ENCODE data around the gene YEATS2.
"Not testable (repeated sequence)": the region's sequence is repeated elsewhere in the genome, so short reads cannot be mapped to it uniquely, and the experiment has no call there.

YEATS2 gene

GRCh38 chr3:183779896-183780465 is 82.4 kb downstream of the YEATS2 start:
- no peak for ATAC-seq

GRCh38 chr3:183781246-183781645 is 83.6 kb downstream of the YEATS2 start:
- ATAC-seq, result no peak

- peak in 1 of 2 donors; percentile 33 for ATAC-seq
Observed at GRCh38 chr3:183782576-183783276, 85.1 kb downstream of the YEATS2 start.

- not testable (repeated sequence) for ATAC-seq
Observed at GRCh38 chr3:183784503-183784902, 86.9 kb downstream of the YEATS2 start.

- no peak for ATAC-seq
Observed at GRCh38 chr3:183789826-183790225, 92.2 kb downstream of the YEATS2 start.

GRCh38 chr3:183790700-183791099 is 93.1 kb downstream of the YEATS2 start:
- no peak for ATAC-seq

- no peak for ATAC-seq
Observed at GRCh38 chr3:183792976-183793375, 95.4 kb downstream of the YEATS2 start.

- no peak for ATAC-seq
Observed at GRCh38 chr3:183794452-183794851, 96.9 kb downstream of the YEATS2 start.

GRCh38 chr3:183796372-183796771 is 98.8 kb downstream of the YEATS2 start:
- no peak for ATAC-seq

GRCh38 chr3:183797996-183798395 is 100.4 kb downstream of the YEATS2 start:
- ATAC-seq, result no peak

GRCh38 chr3:183799461-183799860 is 101.9 kb downstream of the YEATS2 start:
- no peak for ATAC-seq

- ATAC-seq, result no peak
Observed at GRCh38 chr3:183800243-183800863, 102.8 kb downstream of the YEATS2 start.

- no peak for ATAC-seq
Observed at GRCh38 chr3:183801601-183802000, 104.0 kb downstream of the YEATS2 start.

GRCh38 chr3:183802989-183803388 is 105.4 kb downstream of the YEATS2 start:
- ATAC-seq, result no peak

GRCh38 chr3:183807209-183807728 is 109.7 kb downstream of the YEATS2 start:
- no peak for ATAC-seq

GRCh38 chr3:183807881-183808280 is 110.3 kb downstream of the YEATS2 start:
- no peak for ATAC-seq

- no peak for ATAC-seq
Observed at GRCh38 chr3:183808355-183808754, 110.8 kb downstream of the YEATS2 start.

- ATAC-seq, result no peak
Observed at GRCh38 chr3:183809270-183809669, 111.7 kb downstream of the YEATS2 start.

- no peak for ATAC-seq
Observed at GRCh38 chr3:183810643-183811594, 113.3 kb downstream of the YEATS2 start.

- no peak for ATAC-seq
Observed at GRCh38 chr3:183811638-183812037, 114.0 kb downstream of the YEATS2 start.

- ATAC-seq, result no peak
Observed at GRCh38 chr3:183812761-183813445, 115.3 kb downstream of the YEATS2 start.

GRCh38 chr3:183814240-183814639 is 116.6 kb downstream of the YEATS2 start:
- no peak for ATAC-seq

All from activated CD4-positive, CD25-positive, alpha-beta regulatory T cell treated with anti-CD3 and anti-CD28 coated beads, Interleukin-2, amount 50 U/mL, for 24 hours (primary cell).